ENCODE measurements around the gene FCGR3B.

DNA sequence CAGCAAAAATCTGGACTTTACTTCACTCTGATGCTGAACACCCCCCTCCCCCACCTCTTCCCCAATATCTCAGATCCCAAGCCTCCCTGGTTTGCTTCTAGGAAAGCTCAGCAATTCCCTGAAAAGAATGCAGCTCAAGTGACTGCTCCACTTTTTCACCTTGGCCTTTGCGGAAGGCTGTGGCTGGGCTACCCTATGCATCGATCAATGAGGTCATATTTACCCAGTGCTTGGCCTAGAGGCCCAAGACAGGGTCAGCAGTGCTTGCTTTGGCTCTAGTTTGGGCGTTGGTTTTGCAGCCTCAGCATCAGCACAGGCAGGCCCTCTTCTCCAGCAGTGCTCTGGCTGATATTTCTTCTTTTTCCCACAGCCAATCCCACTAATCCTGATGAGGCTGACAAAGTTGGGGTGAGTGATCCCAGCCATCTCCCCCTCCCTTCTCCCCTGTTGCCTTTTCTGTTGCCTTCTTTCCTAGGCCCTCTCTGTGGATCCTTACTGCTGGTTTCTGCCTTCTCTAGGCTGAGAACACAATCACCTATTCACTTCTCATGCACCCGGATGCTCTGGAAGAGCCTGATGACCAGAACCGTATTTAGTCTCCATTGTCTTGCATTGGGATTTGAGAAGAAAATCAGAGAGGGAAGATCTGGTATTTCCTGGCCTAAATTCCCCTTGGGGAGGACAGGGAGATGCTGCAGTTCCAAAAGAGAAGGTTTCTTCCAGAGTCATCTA is 46.1 kb upstream of the FCGR3B start:
- TF ChIP-seq, protein P1, sequence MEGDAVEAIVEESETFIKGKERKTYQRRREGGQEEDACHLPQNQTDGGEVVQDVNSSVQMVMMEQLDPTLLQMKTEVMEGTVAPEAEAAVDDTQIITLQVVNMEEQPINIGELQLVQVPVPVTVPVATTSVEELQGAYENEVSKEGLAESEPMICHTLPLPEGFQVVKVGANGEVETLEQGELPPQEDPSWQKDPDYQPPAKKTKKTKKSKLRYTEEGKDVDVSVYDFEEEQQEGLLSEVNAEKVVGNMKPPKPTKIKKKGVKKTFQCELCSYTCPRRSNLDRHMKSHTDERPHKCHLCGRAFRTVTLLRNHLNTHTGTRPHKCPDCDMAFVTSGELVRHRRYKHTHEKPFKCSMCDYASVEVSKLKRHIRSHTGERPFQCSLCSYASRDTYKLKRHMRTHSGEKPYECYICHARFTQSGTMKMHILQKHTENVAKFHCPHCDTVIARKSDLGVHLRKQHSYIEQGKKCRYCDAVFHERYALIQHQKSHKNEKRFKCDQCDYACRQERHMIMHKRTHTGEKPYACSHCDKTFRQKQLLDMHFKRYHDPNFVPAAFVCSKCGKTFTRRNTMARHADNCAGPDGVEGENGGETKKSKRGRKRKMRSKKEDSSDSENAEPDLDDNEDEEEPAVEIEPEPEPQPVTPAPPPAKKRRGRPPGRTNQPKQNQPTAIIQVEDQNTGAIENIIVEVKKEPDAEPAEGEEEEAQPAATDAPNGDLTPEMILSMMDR (IDR thresholded peaks at IDR 0.05; ENCODE audit: low read depth, low read length, poor library complexity, severe bottlenecking) = no peak
- TF ChIP-seq EZH2phosphoT487 (IDR thresholded peaks at IDR 0.05; ENCODE audit: borderline replicate concordance, low read length) = no peak

Data from DOHH2 (cell line).